HG03196 (cell line): ENCODE measurements around the gene TCF7L1.

Experiments used
- ATAC-seq: cut with Tn5 transposase; IDR thresholded peaks from one replicate; pipeline ENCODE4 v1.9.1; 2021; ENCODE audit not compliant: unreplicated experiment

TCF7L1 gene

DNA sequence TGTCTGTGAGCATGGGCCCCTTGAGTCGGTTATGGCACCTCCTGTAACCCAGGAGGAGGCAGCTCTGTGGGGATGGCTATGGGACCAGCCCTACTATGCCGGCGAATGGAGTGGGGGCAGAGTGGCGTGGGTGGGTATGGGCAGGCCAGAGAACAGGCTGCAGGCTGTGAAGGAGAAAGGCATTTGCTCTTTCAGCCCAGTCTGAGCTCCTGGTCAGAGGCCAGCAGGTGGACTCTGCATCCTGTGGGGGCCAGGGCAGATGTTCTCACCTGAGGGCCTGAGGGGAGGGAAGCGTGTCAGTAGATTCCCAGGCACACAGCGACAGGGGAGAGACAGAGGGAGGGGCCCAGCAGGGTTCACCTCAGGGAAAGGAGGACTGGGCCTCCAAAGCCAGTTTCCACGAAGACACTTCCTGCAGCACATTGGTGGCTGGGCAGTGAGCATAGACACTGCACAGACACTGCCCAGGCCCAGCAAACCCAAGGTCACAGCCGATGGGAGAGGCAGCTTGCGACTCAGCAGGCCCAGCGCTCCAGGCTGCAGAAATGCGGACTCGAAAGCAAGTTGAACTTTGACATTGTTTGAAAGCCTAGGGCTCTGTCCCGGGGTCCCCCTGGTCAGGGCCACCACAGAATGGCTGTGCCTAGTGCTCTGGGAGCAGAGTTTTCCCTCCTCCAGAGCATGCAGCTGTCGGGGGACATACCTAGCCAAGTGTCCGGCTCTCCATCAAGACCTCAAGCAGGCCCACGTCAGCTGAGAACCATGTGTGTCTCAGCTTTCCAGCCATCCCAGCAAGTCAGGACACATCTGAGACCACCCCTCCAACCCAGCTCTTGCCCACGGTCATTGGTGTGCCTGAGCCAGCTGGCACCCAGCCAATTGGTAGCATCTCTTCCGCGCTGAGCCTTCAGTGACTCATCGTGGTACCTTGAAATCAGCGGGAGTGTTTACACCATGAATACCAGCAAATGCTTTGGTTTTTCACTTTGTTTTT is 140.8 kb downstream of the TCF7L1 start:
- no peak for ATAC-seq

DNA sequence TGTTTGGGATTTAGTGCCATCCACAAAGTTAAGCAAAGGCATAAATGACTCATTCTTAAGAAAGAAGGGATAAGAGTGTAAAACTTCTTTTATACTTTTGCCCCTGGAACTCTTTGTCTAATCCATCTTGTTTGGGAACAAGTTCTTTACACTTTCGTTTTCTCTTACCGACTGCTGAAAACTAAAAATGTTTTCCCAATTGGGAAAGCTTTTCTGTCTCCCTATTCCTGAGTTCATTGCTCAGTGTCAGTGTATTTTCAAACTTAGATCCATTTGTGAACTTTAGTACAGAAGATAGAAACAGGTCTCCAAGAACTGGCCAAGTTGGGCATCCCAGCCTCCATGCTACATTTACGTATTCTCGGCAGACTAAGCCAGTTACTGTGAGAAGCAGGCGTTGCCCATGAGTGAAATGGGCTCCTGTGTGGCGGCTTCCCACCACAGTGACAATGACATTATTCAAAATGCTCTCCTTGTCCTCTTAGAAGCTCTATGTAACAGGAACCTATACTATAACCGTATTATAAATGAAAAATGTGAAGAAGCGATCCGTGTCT is 142.9 kb downstream of the TCF7L1 start:
- ATAC-seq: no peak

- ATAC-seq: no peak
These were observed 143.5 kb downstream of the TCF7L1 start for GRCh38 chr2:85276571-85277118.

- ATAC-seq: no peak
These were observed 144.4 kb downstream of the TCF7L1 start for GRCh38 chr2:85277416-85278158.

GRCh38 chr2:85278361-85278760 is 145.2 kb downstream of the TCF7L1 start:
- no peak for ATAC-seq

DNA sequence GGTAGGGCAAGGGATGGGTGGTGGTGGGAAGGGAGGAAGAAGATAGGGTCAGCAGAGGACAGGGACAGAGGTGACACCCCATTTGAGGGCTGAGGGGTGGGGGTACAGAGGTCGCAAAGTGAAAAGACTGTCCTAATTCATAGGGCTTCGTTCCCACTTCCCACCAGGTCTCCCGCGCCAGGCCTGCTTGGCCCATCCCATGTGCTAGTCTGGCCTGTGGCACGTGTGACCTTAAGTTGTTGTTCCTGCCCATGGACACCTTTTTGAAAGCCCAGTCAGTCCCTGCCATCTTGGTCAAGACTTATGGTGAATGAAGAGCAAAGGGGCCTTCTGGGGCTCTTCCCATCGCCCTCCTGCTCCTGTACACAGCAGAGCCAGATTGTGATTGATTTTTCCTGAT is 148.4 kb downstream of the TCF7L1 start:
- ATAC-seq: no peak

GRCh38 chr2:85282914-85283313 is 149.7 kb downstream of the TCF7L1 start:
- no peak for ATAC-seq

- ATAC-seq: no peak
These were observed 150.4 kb downstream of the TCF7L1 start for GRCh38 chr2:85283641-85284040.

DNA sequence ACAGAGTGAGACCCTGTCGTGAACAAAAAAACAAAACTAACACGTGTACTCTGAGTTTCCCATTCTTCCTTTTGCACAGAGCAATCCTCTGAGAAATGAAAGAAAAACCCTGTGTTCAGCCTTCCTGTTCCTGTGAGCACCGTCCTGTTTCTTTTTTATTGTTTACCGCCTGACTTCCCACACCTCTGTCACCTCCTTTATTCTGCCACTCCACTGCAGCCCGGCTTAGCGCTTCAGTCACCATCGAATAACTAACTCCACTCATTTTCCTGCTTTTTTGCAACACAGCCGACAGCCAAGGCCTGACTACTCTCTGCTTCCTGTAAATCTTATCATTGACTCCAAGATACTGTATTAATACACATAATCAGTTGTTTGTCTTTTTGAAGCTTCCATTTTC is 153.7 kb downstream of the TCF7L1 start:
- ATAC-seq: no peak

DNA sequence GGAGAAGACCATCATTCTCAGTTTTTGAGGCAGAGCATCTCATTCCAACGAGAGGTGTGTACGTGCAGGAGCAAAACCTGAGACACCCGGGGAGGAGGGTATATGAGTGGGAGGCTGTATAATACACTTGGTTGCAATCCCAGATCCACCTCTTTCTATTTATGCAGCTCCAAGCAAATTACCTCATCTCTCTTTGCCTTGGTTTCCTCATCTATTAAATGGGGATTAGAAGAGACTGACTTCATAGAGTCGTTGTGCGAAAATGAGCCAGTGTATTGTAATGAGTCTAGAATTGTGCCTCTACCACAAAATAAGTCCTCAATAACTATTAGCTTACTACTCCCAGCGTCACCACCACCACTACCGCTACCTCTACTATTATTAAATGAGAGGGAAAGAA is 154.5 kb downstream of the TCF7L1 start:
- no peak for ATAC-seq

DNA sequence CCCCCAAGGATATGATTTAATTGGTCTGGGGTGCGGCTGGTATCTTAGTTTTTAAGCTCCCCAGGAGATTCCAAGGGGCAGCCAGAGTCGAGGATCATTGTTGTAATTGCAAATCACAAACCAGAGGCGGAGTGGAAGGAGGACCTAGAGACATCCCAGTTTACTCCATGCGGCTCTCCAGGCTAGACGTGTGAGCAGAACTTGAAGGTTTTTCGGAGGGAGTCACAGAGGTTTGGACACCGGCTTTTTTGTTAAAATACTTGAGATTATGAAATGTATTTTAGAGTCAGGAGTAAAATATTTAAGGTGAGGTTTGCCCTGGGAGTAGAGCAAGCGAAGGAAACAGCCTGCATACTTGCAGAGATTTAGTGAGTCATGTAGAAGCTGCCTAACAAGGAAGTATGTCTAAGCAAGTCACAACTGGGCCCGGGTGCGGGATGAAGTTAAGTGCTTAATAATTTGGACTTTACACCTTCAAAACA is 155.1 kb downstream of the TCF7L1 start:
- no peak for ATAC-seq

- no peak for ATAC-seq
These were observed 158.3 kb downstream of the TCF7L1 start for GRCh38 chr2:85291425-85292023.

DNA sequence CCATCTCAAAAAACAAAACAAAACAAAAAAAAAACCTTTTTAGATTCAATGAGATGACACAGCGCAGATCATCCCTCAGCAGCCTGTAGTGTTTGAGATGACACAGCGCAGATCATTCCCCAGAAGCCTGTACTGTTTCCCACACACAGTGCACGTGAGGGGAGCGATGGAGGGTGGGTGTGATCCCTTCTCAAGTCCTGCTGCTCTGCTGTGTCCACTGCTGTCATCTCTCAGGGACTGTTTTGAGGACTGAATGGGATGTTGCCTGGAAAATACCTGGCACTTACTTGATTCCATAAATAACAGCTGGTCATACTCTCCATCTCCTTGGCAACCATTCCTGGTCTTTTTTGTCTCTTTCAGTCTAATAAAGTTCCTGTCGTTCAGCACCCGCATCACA is 168.9 kb downstream of the TCF7L1 start:
- no peak for ATAC-seq

GRCh38 chr2:85303780-85304531 is 170.8 kb downstream of the TCF7L1 start:
- ATAC-seq: no peak

- ATAC-seq: no peak
These were observed 174.3 kb downstream of the TCF7L1 start for GRCh38 chr2:85307527-85307897.

GRCh38 chr2:85308201-85308600 is 175.0 kb downstream of the TCF7L1 start:
- no peak for ATAC-seq

DNA sequence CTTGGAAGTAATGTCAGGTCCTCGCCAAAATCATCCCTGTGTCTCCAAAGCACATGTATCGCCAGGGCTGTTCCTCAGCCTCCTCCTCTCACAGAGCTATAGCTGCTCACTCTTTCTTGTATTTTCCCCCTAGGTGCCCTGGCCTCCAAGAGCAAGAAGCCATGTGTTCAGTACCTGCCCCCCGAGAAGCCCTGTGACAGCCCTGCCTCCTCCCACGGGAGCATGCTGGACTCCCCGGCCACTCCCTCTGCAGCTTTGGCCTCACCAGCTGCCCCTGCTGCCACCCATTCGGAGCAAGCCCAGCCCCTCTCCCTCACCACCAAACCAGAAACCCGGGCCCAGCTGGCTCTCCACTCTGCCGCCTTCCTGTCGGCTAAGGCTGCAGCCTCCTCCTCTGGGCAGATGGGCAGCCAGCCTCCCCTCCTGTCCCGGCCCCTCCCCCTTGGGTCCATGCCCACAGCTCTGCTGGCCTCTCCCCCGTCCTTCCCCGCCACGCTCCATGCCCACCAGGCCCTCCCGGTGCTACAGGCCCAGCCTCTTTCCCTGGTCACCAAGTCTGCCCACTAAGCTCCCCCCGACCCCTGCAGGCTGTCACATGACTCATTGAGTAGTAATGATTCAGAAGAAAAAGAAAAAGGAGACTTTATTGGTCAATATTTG is 175.8 kb downstream of the TCF7L1 start:
- no peak for ATAC-seq

GRCh38 chr2:85309699-85310321 is 176.6 kb downstream of the TCF7L1 start:
- ATAC-seq: no peak

DNA sequence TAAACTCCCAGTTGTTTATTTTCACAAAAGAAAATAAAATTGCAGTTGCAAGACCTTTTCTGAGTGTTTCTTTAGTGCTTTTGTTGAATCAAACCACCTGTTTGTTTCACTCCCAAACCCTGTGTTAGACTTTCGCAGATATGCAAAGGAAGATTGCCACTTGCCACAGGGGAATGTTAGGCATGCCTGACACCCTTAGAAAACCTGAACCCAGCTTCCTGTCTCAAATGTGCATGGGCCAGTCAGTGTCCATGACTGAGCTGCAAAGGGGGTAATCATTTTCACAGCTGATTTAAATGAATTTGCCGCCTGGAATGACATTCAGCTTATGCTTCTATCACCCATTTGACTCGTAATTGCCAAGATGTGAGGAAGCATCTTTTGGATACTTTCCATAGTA is 177.1 kb downstream of the TCF7L1 start:
- ATAC-seq: no peak
